Urothelium cell line (cell line): ENCODE results near the gene MPL.

Experiments used
- DNase-seq: peaks from one replicate; pipeline ENCODE4 v3.0.0; 2011; ENCODE audit warnings: low spot score, mixed read lengths
- FAIRE-seq: peaks from 2 replicates; lab custom pipeline; 2011; peaks lifted over from hg19 to GRCh38; lab: Jason Lieb, UNC

The MPL gene

GRCh38 chr1:43402089-43402865 lies 64.7 kb downstream of the MPL start:
- FAIRE-seq (no peak), DNase-seq (no peak)
